IMR-90 (cell line): ENCODE data around the gene DDX53. TPM values are rescaled to one million over a fixed set of nuclear protein-coding genes. Genes with fewer than 3 reads are reported as not detected.

ENCODE experiments used
- ATAC-seq: fragments of 200-7000 bp; cut with Tn5 transposase; 2 replicates; pipeline ENCODE4 v1.9.1; 2020; ENCODE audit warnings: low read depth, mild to moderate bottlenecking, moderate library complexity
- BruUV-seq: library from RNA; stranded (reverse); fragments of 400-500 nt; replicated peaks from 2 replicates; lab custom pipeline; 2021; lab: Mats Ljungman, UMichigan
- CTCF ChIA-PET: fragments of 300-600 bp; formaldehyde crosslinking; extraction: SDS; loops from one replicate; lab custom pipeline; 2021; ENCODE audit warnings: antibody characterized with exemption; lab: Yijun Ruan, JAX
- POLR2A ChIA-PET: fragments of 300-600 bp; sonication (Branson Sonifier 250); formaldehyde crosslinking; loops from one replicate; lab custom pipeline; 2022; ENCODE audit warnings: antibody characterized with exemption; ENCODE audit not compliant: unreplicated experiment; lab: Charles Lee
- DNase-seq: peaks from one replicate; pipeline ENCODE4 v3.0.0; 2013
- H2AFZ ChIP-seq: replicated peaks from 2 replicates; pipeline ENCODE3; 2013; ENCODE audit warnings: low read length, mild to moderate bottlenecking; ENCODE audit not compliant: poor library complexity
- H2AK5ac ChIP-seq: 2 replicates; pipeline ENCODE4 v1.6.1; 2013; ENCODE audit warnings: low read depth, low read length, inconsistent platforms
- H2AK9ac ChIP-seq: replicated peaks from 2 replicates; pipeline ENCODE3; 2013; ENCODE audit warnings: mild to moderate bottlenecking, low read depth, low read length, moderate library complexity; ENCODE audit not compliant: poor library complexity
- H2BK120ac ChIP-seq: 2 replicates; pipeline ENCODE4 v1.6.1; 2013; ENCODE audit warnings: low read depth, low read length, inconsistent platforms
- H2BK15ac ChIP-seq: 3 replicates; pipeline ENCODE4 v1.6.1; 2013; ENCODE audit warnings: low read depth, low read length, inconsistent platforms
- H2BK20ac ChIP-seq: 2 replicates; pipeline ENCODE4 v1.6.1; 2013; ENCODE audit warnings: low read depth, mild to moderate bottlenecking, inconsistent platforms, low read length, moderate library complexity
- H2BK5ac ChIP-seq: 2 replicates; pipeline ENCODE4 v1.6.1; 2013; ENCODE audit warnings: mild to moderate bottlenecking, low read depth, low read length, inconsistent platforms; ENCODE audit not compliant: poor library complexity, severe bottlenecking
- H3K14ac ChIP-seq: replicated peaks from 2 replicates; pipeline ENCODE4 v1.6.1; 2013; ENCODE audit warnings: low read depth, low read length, inconsistent platforms
- H3K18ac ChIP-seq: 2 replicates; pipeline ENCODE4 v1.6.1; 2013; ENCODE audit warnings: low read depth, low read length, control low read depth
- H3K23ac ChIP-seq: 2 replicates; pipeline ENCODE4 v1.6.1; 2013; ENCODE audit warnings: low read depth, low read length, inconsistent platforms
- H3K27ac ChIP-seq: 2 replicates; pipeline ENCODE4 v1.5.1; 2013; ENCODE audit warnings: mild to moderate bottlenecking, control low read depth, low read length; ENCODE audit not compliant: insufficient read depth
- H3K27me3 ChIP-seq: 2 replicates; pipeline ENCODE4 v1.6.1; 2013; ENCODE audit warnings: low read length; ENCODE audit not compliant: control insufficient read depth, insufficient read depth
- H3K36me3 ChIP-seq: 2 replicates; pipeline ENCODE4 v1.6.1; 2013; ENCODE audit warnings: low read length, mixed read lengths; ENCODE audit not compliant: control insufficient read depth, insufficient read depth
- H3K4ac ChIP-seq: 2 replicates; pipeline ENCODE4 v1.6.1; 2013; ENCODE audit warnings: low read depth, low read length, inconsistent platforms
- H3K4me1 ChIP-seq: 2 replicates; pipeline ENCODE4 v1.6.1; 2013; ENCODE audit warnings: low read length, mixed read lengths; ENCODE audit not compliant: control insufficient read depth, insufficient read depth
- H3K4me2 ChIP-seq: 2 replicates; pipeline ENCODE4 v1.6.1; 2013; ENCODE audit warnings: low read depth, mild to moderate bottlenecking, control low read depth, low read length, moderate library complexity
- H3K4me3 ChIP-seq: 2 replicates; pipeline ENCODE4 v1.5.1; 2013; ENCODE audit warnings: low read depth, mild to moderate bottlenecking, control low read depth, low read length, moderate library complexity; ENCODE audit not compliant: insufficient read depth
- H3K56ac ChIP-seq: 2 replicates; pipeline ENCODE4 v1.6.1; 2013; ENCODE audit warnings: low read length, inconsistent platforms; ENCODE audit not compliant: insufficient read depth; ENCODE audit errors: extremely low read depth
- H3K79me1 ChIP-seq, 2 experiments: 2 replicates each; pipeline ENCODE4 v1.6.1; 2013; ENCODE audit warnings: low read length in 2 of 2, inconsistent platforms in 1 of 2, low read depth in 1 of 2
- H3K9ac ChIP-seq: 2 replicates; pipeline ENCODE4 v1.6.1; 2013; ENCODE audit warnings: low read depth, low read length, control low read depth
- H3K9me1 ChIP-seq: 2 replicates; pipeline ENCODE4 v1.6.1; 2013; ENCODE audit warnings: low read length, inconsistent platforms; ENCODE audit not compliant: insufficient read depth
- H3K9me3 ChIP-seq: 2 replicates; pipeline ENCODE4 v1.6.1; 2013; ENCODE audit warnings: low read length; ENCODE audit not compliant: control insufficient read depth, insufficient read depth
- H4K20me1 ChIP-seq: 2 replicates; pipeline ENCODE4 v1.6.1; 2013; ENCODE audit warnings: low read length, inconsistent platforms; ENCODE audit not compliant: insufficient read depth
- H4K5ac ChIP-seq: 2 replicates; pipeline ENCODE4 v1.6.1; 2013; ENCODE audit warnings: mild to moderate bottlenecking, low read depth, low read length, control low read depth
- H4K8ac ChIP-seq, 2 experiments: 2 replicates each; pipeline ENCODE4 v1.6.1; 2013; ENCODE audit warnings: low read depth in 2 of 2, low read length in 2 of 2, control low read depth in 1 of 2, inconsistent platforms in 1 of 2
- H4K91ac ChIP-seq: 2 replicates; pipeline ENCODE4 v1.6.1; 2013; ENCODE audit warnings: low read depth, low read length, inconsistent platforms; ENCODE audit not compliant: insufficient read depth
- BHLHE40 ChIP-seq: fragments of 150-350 bp; IDR thresholded peaks from 2 replicates; pipeline ENCODE4 v1.6.1; 2016; ENCODE audit warnings: mild to moderate bottlenecking, low read depth, low read length
- CTCF ChIP-seq: conservative IDR thresholded peaks from 2 replicates; pipeline ENCODE4 v1.5.1; 2012; ENCODE audit warnings: mild to moderate bottlenecking, low read depth, low read length, improper control_type of control experiment
- MAFK ChIP-seq: IDR thresholded peaks from 2 replicates; pipeline ENCODE4 v1.6.1; 2012; ENCODE audit warnings: low read depth, low read length, improper control_type of control experiment
- POLR2A ChIP-seq: IDR thresholded peaks from 2 replicates; pipeline ENCODE4 v1.6.1; 2012; ENCODE audit warnings: mild to moderate bottlenecking, low read depth, low read length
- RCOR1 ChIP-seq: IDR thresholded peaks from 2 replicates; pipeline ENCODE4 v1.6.1; 2012; ENCODE audit warnings: mild to moderate bottlenecking, low read length, improper control_type of control experiment; ENCODE audit not compliant: insufficient replicate concordance
- USF2 ChIP-seq: fragments of 150-350 bp; IDR thresholded peaks from 2 replicates; pipeline ENCODE4 v1.6.1; 2017; ENCODE audit warnings: mild to moderate bottlenecking, antibody characterized with exemption, low read length, low read depth
- WGBS, 2 experiments: methylation state at CpG; one replicate each; pipeline versions ENCODE4 v1.1.5 to v1.1.7; 2013; ENCODE audit warnings: missing lambda C conversion rate in 2 of 2; ENCODE audit not compliant: insufficient read length in 1 of 2; ENCODE audit errors: extremely low coverage in 2 of 2; 5-methylcytosine and 5-hydroxymethylcytosine counted together
- dilution Hi-C: fragments of 300-500 bp; cut with HindIII; formaldehyde crosslinking; loops from one replicate; pipeline ENCODE4 v1.14.3; 2018; ENCODE audit warnings: low sequenced_read_pairs; ENCODE audit not compliant: unreplicated experiment
- in situ Hi-C: fragments of 300-500 bp; cut with MboI; formaldehyde crosslinking; loops from 3 replicates; pipeline ENCODE4 v1.14.3; 2019; ENCODE audit warnings: low sequenced_read_pairs, inconsistent platforms, mixed read lengths
- intact Hi-C: fragments of 100-400 bp; cut with micrococcal nuclease; formaldehyde crosslinking; loops from 2 replicates; pipeline ENCODE4 v1.10.0; 2022
- polyA plus RNA-seq, 3 experiments: library from polyadenylated mRNA; depleted of rRNA; stranded (reverse); fragments of >200 nt; gene quantifications; 2 replicates each; pipeline ENCODE4 v1.2.3, GENCODE V29; 2012; ENCODE audit warnings: low replicate concordance in 1 of 3
- total RNA-seq: library from RNA; depleted of rRNA; stranded (reverse); fragments of >200 nt; gene quantifications from 2 replicates; pipeline ENCODE4 v1.2.3, GENCODE V29; 2012

Gene DDX53
- total and polyA plus RNA-seq, 2 of the 4 experiments (the other 2 are of a cell fraction): not detected

DNA sequence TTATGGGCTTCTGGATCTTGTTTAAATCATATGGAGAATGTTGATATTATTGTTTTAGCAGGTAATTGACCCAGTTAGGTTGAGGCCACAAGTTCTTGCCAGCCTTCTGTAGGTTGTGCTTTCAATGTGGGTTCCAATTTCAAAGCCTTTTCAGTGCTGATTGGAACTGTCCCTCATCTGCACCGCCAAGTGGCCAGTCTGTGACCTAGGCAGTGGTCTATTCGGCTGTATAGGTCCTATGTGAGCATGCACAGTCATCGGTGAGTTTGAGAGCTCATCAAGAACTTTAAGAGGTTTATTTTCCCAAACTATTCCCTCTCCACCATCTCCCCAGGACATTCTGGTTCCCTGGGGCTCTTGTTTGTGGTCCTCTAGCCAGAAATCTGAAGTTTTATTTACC, 35.7 kb downstream of the DDX53 start:
- no peak overlapping the region for H2BK5ac ChIP-seq
- no peak overlapping the region for H3K9ac ChIP-seq
- H3K27me3 ChIP-seq: no peaks in the 10 kb centered on the region
- H3K9me1 ChIP-seq: no peaks in the 10 kb centered on the region
- no peak for ATAC-seq
- no peak overlapping the region for H3K14ac ChIP-seq
- H3K9me3 ChIP-seq: no peaks in the 10 kb centered on the region
- H2BK120ac ChIP-seq: no peak overlapping the region
- CTCF ChIA-PET: no interaction called here
- H2AFZ ChIP-seq: no peak overlapping the region
- no peaks in the 10 kb centered on the region for H4K20me1 ChIP-seq
- intact Hi-C loops: no loop called here
- in situ Hi-C loops: no loop called here
- dilution Hi-C loops: no loop called here
- no peak overlapping the region for H3K18ac ChIP-seq
- H3K4me2 ChIP-seq: no peak overlapping the region
- H3K36me3 ChIP-seq: no peaks in the 10 kb centered on the region
- POLR2A ChIA-PET: no interaction called here
- no CpG with 5 or more reads among the region's 3 CpGs for WGBS, 2 experiments
- H3K4me3 ChIP-seq: no peak overlapping the region
- no peak overlapping the region for H4K8ac ChIP-seq
- no peak overlapping the region for H3K27ac ChIP-seq
- no peaks in the 10 kb centered on the region for H3K4me1 ChIP-seq
- H4K91ac ChIP-seq: no peak overlapping the region
- no peaks in the 10 kb centered on the region for H3K79me1 ChIP-seq
- TF ChIP-seq RCOR1 (no peak), BHLHE40 (no peak), USF2 (no peak), MAFK (no peak), POLR2A (no peak), CTCF (no peak)
- H2AK5ac ChIP-seq: no peak overlapping the region
- no peak for DNase-seq
- no peak overlapping the region for H2BK15ac ChIP-seq
- H3K56ac ChIP-seq: no peak overlapping the region
- H3K23ac ChIP-seq: no peak overlapping the region
- H2BK20ac ChIP-seq: no peak overlapping the region
- H2AK9ac ChIP-seq: no peak overlapping the region
- H3K4ac ChIP-seq: no peak overlapping the region
- no peak overlapping the region for H4K5ac ChIP-seq
- no TSS peak for BruUV-seq
